DOHH2 (cell line): ENCODE measurements around the gene BCL2L1.
"Not testable (repeated sequence)": the region's sequence is repeated elsewhere in the genome, so short reads cannot be mapped to it uniquely, and the experiment has no call there.

Experiments used
- CTCF ChIP-seq: fragments of 200-600 bp; sonication (generic); IDR thresholded peaks from one replicate; pipeline ENCODE4 v1.5.1; 2014; ENCODE audit warnings: antibody characterized with exemption, mild to moderate bottlenecking, low read depth, low read length; ENCODE audit not compliant: poor library complexity, severe bottlenecking
- EZH2phosphoT487 ChIP-seq: fragments of 200-600 bp; sonication (generic); IDR thresholded peaks from 2 replicates; pipeline ENCODE4 v1.6.1; 2017; ENCODE audit warnings: borderline replicate concordance, mild to moderate bottlenecking, antibody characterized with exemption, low read length, moderate library complexity, mixed read lengths

- not testable (repeated sequence) for TF ChIP-seq CTCF, EZH2phosphoT487
Measured at GRCh38 chr20:31648104-31648503, 74.6 kb downstream of the BCL2L1 start.
